ENCODE measurements around the gene GPR141.
"Not testable (repeated sequence)": the region's sequence is repeated elsewhere in the genome, so short reads cannot be mapped to it uniquely, and the experiment has no call there.

GPR141 gene

DNA sequence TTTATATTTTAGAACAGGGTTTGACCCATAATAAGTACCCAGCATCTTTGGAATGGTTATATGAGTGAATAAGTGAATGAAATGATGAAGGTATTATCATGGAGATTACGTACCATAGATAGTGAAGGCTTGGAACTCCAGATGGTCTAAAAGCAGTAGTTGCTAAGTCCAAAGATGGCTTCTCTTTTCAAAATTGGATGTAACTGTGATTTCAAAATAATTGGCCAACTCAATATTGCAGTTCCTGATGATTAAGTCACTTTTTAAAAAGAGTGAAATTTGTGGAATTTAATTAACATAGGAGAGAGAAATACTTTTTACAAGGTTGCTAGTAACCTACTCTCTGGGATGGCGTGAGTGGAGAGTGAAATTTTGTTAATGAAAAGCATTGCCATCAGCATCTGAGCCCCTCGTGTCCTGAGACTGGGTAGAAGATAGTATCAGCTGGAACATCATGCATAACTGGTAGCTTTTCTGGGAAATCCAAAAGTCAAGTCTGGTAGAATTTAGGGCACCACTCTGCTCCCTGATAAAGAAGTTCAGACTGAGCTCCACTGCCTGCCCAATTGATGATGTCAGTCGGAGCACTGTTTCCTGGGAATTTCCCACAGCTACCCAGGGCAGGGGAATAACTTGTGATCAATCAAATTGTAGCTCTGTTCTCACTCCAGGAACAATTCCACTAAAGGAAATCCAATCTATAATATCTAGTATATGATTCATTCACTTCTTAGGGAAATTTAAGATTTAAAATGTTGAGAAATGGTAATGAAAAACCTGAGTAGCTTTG lies 3.2 kb downstream of the GPR141 start:
- no peak for DNase-seq

- no peak for DNase-seq
Observed at GRCh38 chr7:37690206-37690605, 6.6 kb downstream of the GPR141 start.

GRCh38 chr7:37694208-37695094 lies 10.9 kb downstream of the GPR141 start:
- no peak for DNase-seq

GRCh38 chr7:37698276-37698675 lies 14.7 kb downstream of the GPR141 start:
- no peak for DNase-seq

DNA sequence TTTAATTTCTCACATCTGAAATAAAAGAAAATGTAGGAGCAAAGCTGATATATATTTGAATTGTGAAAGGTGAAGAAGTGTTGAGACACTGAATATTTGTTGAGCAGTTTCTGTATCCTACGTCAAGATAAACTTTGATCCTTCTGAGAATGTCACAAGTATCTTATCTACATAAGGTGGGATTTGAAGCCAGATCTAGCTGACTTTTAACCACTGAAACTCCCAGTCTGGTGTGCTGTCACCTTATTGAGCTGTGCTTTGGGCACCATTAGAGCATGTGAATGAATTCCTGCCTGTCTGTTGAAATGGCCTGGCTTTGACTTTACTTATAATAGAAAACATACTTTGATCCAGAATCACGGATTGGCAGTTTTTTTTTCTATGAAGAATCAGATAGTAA lies 15.2 kb downstream of the GPR141 start:
- no peak for DNase-seq

DNA sequence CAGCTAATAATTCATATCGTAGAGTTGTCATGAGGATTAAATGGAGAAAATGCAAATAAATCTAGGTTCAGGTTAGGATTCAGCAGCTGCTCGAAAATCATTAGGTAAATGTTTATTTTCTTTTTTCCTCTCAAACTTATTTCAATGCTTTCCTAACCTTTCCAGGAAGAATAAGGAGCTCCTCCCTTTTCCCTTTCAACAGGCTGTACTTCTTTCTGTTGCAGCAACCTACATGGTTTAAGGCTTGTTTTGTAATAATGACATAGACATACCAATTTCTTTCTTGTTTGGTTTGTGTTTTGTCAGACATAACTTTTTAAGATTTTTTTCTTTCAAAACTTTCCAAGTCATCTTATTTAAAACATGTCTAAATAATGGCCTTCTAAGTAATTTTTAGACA lies 18.2 kb downstream of the GPR141 start:
- DNase-seq = no peak

- no peak for DNase-seq
Observed at GRCh38 chr7:37703361-37703760, 19.8 kb downstream of the GPR141 start.

- DNase-seq = not testable (repeated sequence)
Observed at GRCh38 chr7:37704328-37704833, 20.8 kb downstream of the GPR141 start.

DNA sequence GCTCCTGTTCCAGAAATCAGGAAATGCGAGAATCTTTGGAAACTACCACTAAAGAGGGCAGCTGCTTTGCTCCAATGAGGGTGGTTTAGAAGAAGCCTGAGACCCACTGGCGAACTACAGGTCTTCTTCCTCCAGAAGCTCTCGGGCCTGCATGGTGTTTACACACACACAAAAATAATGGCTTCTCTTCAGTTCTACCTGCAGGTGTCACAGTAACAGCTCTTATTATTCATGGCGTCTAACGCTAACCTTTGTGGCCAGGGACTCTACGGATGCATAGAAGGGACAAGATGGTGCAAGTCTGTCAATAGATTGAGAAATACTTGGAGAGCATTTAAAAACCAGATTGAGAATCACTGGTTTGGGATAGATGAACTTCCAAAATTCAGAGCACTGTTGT lies 22.4 kb downstream of the GPR141 start:
- DNase-seq = no peak

GRCh38 chr7:37706804-37707203 lies 23.2 kb downstream of the GPR141 start:
- DNase-seq = no peak

DNA sequence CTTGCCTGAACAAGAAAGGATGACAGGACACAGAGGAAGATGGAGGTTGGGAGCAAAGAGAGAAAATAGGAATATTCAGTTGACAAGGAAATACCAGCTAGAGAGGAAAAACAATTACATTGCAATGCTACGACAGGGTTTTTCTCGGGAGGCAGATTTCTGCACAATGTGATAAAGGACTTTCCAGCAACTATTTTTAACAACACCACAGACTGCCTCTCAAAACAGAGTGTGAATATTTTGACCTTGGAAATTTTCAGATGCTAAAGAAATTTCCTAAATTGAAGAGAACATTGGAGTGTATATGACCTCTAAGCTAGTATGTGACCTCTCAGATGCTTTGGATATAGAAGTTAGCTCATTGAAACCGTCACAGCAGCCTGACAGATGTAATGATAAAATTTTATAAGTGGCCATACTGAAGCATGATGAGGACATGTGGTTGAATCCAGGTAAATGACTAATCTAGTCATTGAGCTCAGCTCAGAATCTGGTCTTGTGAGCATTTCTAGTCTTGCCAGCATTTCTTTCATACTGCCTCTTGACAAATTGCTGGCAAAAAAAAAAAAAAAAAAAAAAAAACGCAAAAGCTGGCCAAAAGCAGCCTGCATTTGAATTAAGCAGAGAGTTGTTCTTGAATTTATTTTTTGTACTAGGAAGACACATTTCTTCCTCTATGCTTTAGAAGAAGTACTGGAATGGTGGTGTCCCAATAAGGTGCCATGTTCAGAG lies 24.4 kb downstream of the GPR141 start:
- no peak for DNase-seq

GRCh38 chr7:37709631-37710509 lies 26.3 kb downstream of the GPR141 start:
- no peak for DNase-seq

DNA sequence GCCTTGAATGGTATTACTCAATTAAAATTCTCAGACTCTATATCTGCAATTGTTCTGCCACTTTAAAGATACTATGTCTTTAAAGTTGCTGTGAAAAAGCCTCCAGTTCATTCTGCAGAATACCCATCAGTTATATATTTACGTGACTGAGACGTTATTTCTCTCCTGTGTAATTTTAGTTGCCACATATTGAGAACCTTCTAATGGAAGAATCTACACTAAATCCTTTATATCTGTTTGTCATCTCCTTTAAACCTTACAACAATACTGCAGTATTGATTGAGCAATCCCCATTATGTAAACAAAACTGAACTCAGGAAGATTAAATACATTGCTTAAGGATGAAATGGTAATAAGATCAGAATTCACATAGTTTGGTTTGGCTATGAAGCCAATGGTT lies 30.0 kb downstream of the GPR141 start:
- DNase-seq = no peak

- DNase-seq = no peak
Observed at GRCh38 chr7:37714606-37715005, 31.0 kb downstream of the GPR141 start.

- no peak for DNase-seq
Observed at GRCh38 chr7:37718585-37718984, 35.0 kb downstream of the GPR141 start.

- no peak for DNase-seq
Observed at GRCh38 chr7:37719077-37719476, 35.5 kb downstream of the GPR141 start.

DNA sequence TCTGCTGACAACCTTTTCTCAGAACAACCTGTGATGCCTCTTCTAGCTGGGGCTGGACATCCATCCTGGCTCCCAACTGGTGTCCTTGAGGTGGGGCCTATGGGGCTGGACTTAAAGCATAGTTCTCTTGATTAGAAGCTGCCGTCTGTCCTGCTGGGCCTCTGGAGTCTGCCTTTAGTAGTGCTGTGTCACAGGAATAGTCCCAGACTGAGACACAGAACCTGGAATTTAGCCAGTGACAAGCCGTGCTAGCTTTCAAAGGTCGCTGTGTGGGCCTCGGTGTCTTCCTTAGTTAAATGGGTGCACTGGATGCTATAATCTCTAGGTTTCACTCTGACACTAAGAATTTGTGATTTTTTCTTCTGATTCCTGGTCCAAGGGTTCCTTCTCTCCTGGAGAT lies 41.2 kb downstream of the GPR141 start:
- DNase-seq = no peak

- no peak for DNase-seq
Observed at GRCh38 chr7:37726016-37726415, 42.5 kb downstream of the GPR141 start.

GRCh38 chr7:37728747-37729146 lies 45.2 kb downstream of the GPR141 start:
- no peak for DNase-seq

GRCh38 chr7:37729181-37729580 lies 45.6 kb downstream of the GPR141 start:
- DNase-seq = no peak

DNA sequence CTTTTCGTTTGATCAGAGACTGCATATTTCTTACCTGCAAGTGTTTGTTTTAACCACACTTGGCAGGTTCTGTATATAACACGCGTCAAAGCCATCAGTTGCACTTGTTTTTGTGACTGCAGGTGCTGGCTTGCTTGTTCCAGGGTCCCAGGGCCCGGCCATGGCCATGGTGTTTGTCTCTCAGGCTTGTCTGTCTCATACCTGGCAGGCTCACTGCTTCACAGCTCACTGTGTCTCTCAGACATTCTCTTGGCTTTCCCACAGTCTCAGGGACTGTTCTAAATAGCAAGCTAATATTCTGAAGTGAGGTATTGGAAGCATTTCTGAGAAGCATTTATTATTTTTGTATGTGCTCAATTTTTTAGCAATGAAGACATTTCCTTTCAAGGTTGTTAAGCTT lies 46.9 kb downstream of the GPR141 start:
- no peak for DNase-seq

DNA sequence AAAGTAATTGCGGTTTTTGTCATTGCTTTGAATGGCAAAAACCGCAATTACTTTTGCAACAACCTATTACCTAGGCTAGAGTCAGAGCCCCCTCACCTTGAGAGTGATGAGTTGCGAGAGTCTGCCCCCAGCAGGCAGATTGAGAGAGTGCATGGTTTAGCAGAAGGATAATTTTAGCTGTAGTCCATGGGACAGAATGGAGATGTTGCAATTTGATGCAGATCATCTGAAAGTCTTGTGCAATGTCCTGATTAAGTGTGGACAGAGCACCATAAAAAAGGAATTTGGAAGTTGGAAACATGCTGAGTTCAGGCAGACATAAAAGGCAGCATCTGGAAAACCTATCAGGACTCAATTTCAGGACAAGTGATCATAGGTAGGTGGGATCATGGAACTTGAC lies 48.7 kb downstream of the GPR141 start:
- DNase-seq = no peak

Measured in hippocampal formation (tissue), 2 donors.